DMS114 treated with DMSO at 0.1 percent for 48 hours (cell line): ENCODE measurements around the gene FRMD5.

ENCODE experiments used
- DNase-seq: peaks from one replicate; lab custom pipeline; 2025; ENCODE audit not compliant: unreplicated experiment; lab: John Stamatoyannopoulos, UW

Gene FRMD5

GRCh38 chr15:43901495-43901894 lies 293.6 kb downstream of the FRMD5 start:
- no peak for DNase-seq

GRCh38 chr15:43900996-43901395 lies 294.1 kb downstream of the FRMD5 start:
- DNase-seq, result no peak

- no peak for DNase-seq
These were observed 295.1 kb downstream of the FRMD5 start for GRCh38 chr15:43899928-43900327.

- no peak for DNase-seq
These were observed 296.2 kb downstream of the FRMD5 start for GRCh38 chr15:43898891-43899290.

DNA sequence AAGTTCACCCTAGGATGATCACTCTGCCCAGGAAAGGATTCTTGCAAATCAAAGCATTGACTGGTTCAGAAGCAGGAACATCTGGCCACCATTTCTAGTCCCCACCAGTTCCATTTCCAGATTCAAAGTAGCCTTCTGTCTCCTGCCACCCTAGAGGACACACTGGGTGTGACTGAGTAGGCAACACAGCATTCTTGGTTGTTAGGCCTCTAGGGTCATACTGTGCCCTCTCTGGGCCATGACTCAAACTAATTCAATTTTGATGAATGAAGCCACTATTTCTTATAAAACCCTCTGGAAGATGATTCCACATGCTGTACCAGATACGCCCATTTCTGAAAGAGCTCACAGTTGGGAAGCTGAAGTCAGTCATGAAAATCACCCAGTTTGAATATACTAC lies 298.5 kb downstream of the FRMD5 start:
- no peak for DNase-seq

DNA sequence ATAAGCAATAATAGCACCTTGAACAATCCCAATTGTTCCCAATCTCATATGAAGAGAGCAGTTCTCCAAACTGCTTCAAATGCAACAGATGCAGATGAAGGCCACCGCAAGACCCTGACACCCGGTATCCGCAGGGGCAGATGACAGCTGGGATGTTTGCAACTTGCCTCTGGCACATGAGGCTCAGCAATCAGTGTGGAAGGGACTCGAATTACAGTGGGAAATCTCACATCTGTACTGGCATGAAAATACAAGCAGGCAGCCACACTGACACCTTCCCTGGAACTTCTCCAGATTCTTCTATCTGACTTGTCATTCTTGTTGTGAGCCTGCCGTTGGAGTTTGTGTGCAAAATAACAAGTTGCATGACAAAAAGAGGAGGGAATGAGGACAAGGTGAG lies 299.5 kb downstream of the FRMD5 start:
- no peak for DNase-seq

DNA sequence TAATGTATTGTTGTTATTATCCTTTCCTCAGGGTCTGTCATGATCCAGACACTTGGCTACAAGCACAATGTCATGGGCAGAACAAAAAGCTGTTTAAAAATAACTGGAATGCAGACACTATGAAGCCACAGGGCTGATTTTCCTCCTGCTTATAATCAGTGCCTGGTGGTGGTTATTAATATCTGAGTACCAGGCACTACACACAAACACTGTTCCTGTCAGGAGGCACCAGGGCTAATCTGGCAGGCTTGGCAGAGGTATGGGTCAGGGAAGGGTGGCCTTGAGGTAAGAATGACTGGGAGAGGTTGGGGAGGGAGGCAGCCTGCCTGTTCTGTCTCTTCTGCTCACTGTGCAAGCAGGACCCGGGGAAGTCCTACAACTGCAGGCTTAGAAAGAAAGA lies 301.1 kb downstream of the FRMD5 start:
- no peak for DNase-seq

DNA sequence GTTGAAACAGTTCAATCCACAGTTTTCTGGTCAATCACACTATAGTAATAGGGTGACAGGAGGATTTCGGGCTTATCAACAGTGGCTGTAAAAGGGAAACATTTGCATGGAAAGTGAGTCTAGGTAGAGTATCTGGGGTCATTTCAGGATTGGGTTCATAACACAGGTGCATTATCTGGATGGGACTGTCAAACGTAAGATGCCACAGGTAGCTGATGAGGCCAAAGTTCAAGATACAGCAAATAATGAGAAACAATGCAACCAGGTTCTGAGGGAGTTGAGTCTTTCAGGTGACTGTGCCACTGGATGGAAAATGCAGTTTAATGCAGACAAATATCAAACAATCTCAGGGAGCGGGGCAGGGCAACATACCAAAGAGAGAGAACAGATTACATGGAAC lies 306.0 kb downstream of the FRMD5 start:
- DNase-seq, result no peak

DNA sequence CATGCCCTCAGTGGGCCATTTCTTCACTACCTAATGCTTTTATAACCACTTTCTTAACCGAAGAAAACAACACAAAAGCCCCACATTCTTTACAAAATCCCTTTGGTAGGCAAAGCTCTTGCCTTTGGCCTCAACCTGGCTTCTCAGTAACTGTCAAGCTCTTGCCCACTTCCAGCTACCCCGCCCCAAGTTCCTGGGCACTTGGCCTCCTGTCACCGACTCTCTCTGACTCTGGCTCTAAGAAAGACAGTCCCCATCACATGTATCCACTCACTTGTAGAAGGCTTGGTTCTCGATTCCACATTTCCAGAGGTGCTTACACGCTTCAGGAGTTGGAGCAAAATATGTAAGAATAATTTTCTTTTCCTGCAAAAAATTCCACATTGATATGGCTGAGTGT lies 307.2 kb downstream of the FRMD5 start:
- no peak for DNase-seq

GRCh38 chr15:43886558-43886957 lies 308.5 kb downstream of the FRMD5 start:
- DNase-seq, result no peak

- no peak for DNase-seq
These were observed 311.5 kb downstream of the FRMD5 start for GRCh38 chr15:43883571-43883970.

DNA sequence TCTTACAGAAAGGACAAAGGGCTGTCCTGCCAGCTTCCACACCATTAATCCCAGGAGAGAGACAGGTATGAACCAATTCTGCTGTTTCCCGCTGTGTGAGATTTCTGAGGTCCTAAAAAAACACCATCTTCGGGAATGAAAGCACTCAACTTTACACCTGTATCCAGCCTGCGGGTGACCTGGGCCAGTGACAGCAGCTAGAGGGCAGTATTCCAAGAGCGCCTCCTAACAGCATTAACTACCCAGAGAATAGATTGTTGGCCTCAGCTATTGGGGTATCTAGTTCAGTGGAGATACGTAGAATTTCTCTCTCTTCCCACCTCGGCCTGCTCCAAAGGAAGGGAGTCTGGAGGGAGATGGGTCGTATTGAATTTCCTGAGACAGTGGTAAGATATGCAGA lies 313.1 kb downstream of the FRMD5 start:
- no peak for DNase-seq

GRCh38 chr15:43881245-43881644 lies 313.8 kb downstream of the FRMD5 start:
- DNase-seq, result no peak

GRCh38 chr15:43880406-43881194 lies 314.5 kb downstream of the FRMD5 start:
- no peak for DNase-seq

GRCh38 chr15:43879386-43880355 lies 315.4 kb downstream of the FRMD5 start:
- DNase-seq, result no peak

DNA sequence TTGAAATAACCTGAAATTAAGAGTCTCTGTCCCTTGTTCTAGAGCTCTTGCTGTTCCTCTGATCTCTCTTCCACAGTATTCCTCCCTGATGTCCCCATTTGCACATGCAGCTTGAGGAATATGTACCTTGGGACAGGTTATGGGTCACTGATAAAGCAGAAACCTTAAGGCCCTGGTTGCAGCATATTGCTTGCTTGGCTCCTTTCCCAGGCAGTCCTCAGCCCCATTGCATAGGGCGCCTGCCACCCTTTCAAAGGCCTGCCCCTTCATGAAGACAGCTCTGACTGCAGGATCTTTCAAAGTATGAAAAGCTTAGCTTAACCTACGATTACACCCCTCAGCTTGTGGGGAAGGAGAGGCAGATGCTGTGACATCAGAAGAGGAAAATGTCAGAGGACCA lies 316.6 kb downstream of the FRMD5 start:
- DNase-seq, result no peak

GRCh38 chr15:43877371-43877770 lies 317.7 kb downstream of the FRMD5 start:
- DNase-seq, result no peak

DNA sequence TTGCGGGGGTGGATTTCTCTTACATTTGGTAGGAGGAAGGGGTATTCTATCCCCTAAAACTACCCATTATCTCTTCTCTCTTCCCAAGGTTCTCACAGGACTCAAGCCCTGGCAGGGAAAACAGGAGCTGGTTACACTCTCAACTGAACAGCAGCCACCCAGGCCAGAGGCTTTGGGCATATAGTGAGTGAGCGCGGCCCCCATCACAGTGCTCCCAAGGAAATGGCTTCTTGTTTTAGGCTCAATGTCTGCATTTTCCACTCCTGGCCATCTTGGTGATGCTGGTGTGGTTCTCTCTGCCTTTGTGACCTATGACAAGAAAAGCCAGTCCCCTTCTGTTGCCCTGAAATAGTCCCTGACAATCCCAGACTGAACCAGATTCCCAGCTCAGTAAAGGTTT lies 318.2 kb downstream of the FRMD5 start:
- no peak for DNase-seq

DNA sequence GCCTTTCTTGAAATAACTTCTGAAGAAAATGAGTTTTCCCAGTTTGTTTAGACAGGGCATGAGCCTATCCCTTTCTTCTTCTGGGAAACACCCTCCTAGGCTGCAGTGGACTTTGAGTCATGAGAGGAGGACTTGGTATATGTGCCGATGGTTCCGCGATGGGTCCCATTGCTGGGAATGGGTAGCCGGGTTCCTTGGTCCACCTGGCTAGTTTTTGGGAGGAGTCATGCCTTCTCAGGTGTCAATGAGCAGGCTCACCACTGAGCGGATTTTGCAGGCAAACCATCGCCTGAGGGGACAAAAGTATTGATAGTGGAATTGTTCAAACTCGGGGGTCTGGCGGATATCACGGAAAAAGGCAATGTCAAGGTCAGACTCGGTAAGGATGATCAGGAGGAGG lies 321.4 kb downstream of the FRMD5 start:
- DNase-seq, result no peak

GRCh38 chr15:43872416-43873020 lies 322.6 kb downstream of the FRMD5 start:
- DNase-seq, result peak; percentile 41

- no peak for DNase-seq
These were observed 323.2 kb downstream of the FRMD5 start for GRCh38 chr15:43871835-43872234.

- DNase-seq, result no peak
These were observed 326.7 kb downstream of the FRMD5 start for GRCh38 chr15:43868406-43868805.
